ENCODE measurements around the gene APBA2.

APBA2 gene

DNA sequence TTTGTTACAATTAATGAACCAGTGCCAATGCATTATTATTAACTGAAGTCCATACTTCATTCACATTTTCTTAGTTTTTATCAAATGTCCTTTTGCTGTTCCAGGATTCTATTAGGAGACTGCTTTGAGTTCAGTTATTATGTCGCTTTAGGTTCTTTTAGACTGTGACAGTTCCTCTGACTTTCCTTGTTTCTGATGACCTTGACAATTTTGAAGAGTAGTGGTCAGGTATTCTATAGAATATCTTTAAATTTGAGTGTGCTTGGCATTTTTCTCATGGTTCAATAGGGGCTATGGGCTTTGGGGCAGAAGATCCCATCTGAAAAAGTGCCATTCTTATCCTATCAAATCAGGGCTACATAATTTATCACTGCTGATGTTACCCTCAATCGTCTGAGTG, 126.3 kb downstream of the APBA2 start:
- Histone ChIP-seq H3F3A (ENCODE audit: insufficient read depth, low read length) (no peaks in the 10 kb centered on the region), H2AFZ (ENCODE audit: low read length) (no peak overlapping the region), H3K27ac (ENCODE audit: low read length) (no peak overlapping the region), H3K9me3 (replicated peaks; ENCODE audit: insufficient read depth, low read length) (no peaks in the 10 kb centered on the region), H3K4me1 (ENCODE audit: low read length) (no peaks in the 10 kb centered on the region), H3K36me3 (replicated peaks; ENCODE audit: insufficient read depth, low read length) (no peaks in the 10 kb centered on the region), H3K79me2 (ENCODE audit: low read length) (no peaks in the 10 kb centered on the region), H3K9me2 (replicated peaks; ENCODE audit: insufficient read depth, low read length) (no peaks in the 10 kb centered on the region), H3K27me3 (replicated peaks; ENCODE audit: insufficient read depth, low read length) (no peaks in the 10 kb centered on the region), H3K4me3 (ENCODE audit: low read length) (no peak overlapping the region), H4K20me1 (ENCODE audit: insufficient read depth, low read length) (no peaks in the 10 kb centered on the region), H3K4me2 (ENCODE audit: low read depth, low read length) (no peak overlapping the region), H3K9ac (ENCODE audit: low read length) (no peak overlapping the region)
- TF ChIP-seq EZH2 (optimal IDR thresholded peaks at IDR 0.05; ENCODE audit: low read depth, low read length) (no peak), EZH2phosphoT487 (IDR thresholded peaks at IDR 0.05; ENCODE audit: low read length) (no peak)
- TF ChIP-seq, protein P1, sequence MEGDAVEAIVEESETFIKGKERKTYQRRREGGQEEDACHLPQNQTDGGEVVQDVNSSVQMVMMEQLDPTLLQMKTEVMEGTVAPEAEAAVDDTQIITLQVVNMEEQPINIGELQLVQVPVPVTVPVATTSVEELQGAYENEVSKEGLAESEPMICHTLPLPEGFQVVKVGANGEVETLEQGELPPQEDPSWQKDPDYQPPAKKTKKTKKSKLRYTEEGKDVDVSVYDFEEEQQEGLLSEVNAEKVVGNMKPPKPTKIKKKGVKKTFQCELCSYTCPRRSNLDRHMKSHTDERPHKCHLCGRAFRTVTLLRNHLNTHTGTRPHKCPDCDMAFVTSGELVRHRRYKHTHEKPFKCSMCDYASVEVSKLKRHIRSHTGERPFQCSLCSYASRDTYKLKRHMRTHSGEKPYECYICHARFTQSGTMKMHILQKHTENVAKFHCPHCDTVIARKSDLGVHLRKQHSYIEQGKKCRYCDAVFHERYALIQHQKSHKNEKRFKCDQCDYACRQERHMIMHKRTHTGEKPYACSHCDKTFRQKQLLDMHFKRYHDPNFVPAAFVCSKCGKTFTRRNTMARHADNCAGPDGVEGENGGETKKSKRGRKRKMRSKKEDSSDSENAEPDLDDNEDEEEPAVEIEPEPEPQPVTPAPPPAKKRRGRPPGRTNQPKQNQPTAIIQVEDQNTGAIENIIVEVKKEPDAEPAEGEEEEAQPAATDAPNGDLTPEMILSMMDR (IDR thresholded peaks at IDR 0.05; ENCODE audit: low read length): no peak
- no peak for DNase-seq

DNA sequence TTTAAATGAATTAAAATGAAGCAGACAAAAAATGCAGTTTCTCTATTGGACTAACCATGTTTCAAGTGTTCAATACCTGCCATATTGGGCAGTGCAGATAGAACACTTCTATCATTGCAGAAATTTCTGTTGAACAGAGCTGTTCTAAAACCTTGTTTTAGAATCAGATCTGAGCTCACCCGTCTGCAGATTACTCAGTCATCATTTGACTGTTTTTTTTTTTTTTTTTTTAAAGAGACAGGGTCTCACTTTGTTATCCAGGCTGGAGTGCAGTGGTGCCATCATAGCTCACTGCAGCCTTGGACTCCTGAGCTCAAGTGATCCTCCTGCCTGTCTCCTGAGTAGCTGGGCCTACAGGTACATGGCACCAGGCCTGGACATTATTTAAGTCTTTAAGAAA, 128.7 kb downstream of the APBA2 start:
- Histone ChIP-seq H3K4me3 (ENCODE audit: low read length) (no peak overlapping the region), H3K9me3 (replicated peaks; ENCODE audit: insufficient read depth, low read length) (no peaks in the 10 kb centered on the region), H3K4me2 (ENCODE audit: low read depth, low read length) (no peak overlapping the region), H3K27me3 (replicated peaks; ENCODE audit: insufficient read depth, low read length) (no peaks in the 10 kb centered on the region), H3K9me2 (replicated peaks; ENCODE audit: insufficient read depth, low read length) (no peaks in the 10 kb centered on the region), H3F3A (ENCODE audit: insufficient read depth, low read length) (no peaks in the 10 kb centered on the region), H2AFZ (ENCODE audit: low read length) (no peak overlapping the region), H3K27ac (ENCODE audit: low read length) (no peak overlapping the region), H3K9ac (ENCODE audit: low read length) (no peak overlapping the region), H3K4me1 (ENCODE audit: low read length) (no peaks in the 10 kb centered on the region), H4K20me1 (ENCODE audit: insufficient read depth, low read length) (no peaks in the 10 kb centered on the region), H3K36me3 (replicated peaks; ENCODE audit: insufficient read depth, low read length) (no peaks in the 10 kb centered on the region), H3K79me2 (ENCODE audit: low read length) (no peaks in the 10 kb centered on the region)
- TF ChIP-seq, protein P1 (IDR thresholded peaks at IDR 0.05; ENCODE audit: low read length): no peak
- TF ChIP-seq EZH2 (optimal IDR thresholded peaks at IDR 0.05; ENCODE audit: low read depth, low read length): no peak
- TF ChIP-seq EZH2phosphoT487 (IDR thresholded peaks at IDR 0.05; ENCODE audit: low read length): no peak
- DNase-seq: no peak

DNA sequence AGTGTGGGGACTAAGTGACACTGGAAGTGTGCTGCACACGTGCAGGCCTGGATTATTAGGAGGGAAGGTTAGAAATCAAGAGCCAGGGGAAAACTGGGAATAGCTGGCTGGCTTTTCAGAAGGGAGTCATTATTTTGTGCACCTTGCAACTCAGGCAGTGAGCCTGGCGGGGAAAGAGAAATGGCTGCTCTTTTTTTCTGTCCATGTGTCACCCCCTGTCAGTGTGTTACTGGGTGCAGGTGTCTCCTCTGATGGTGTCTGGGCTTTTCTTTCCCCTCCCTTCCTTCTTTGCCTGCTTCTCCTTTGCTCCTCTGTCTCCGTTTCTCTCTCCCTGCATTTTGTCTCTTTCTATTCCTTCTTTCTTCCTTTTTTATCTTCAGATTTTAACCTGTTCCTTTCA, 130.7 kb downstream of the APBA2 start:
- Histone ChIP-seq H3K9me3 (replicated peaks; ENCODE audit: insufficient read depth, low read length) (no peaks in the 10 kb centered on the region), H3K27ac (ENCODE audit: low read length) (no peak overlapping the region), H3K9ac (ENCODE audit: low read length) (no peak overlapping the region), H3K4me1 (ENCODE audit: low read length) (no peaks in the 10 kb centered on the region), H3F3A (ENCODE audit: insufficient read depth, low read length) (no peaks in the 10 kb centered on the region), H2AFZ (ENCODE audit: low read length) (no peak overlapping the region), H3K27me3 (replicated peaks; ENCODE audit: insufficient read depth, low read length) (no peaks in the 10 kb centered on the region), H3K36me3 (replicated peaks; ENCODE audit: insufficient read depth, low read length) (no peaks in the 10 kb centered on the region), H4K20me1 (ENCODE audit: insufficient read depth, low read length) (no peaks in the 10 kb centered on the region), H3K79me2 (ENCODE audit: low read length) (no peaks in the 10 kb centered on the region), H3K9me2 (replicated peaks; ENCODE audit: insufficient read depth, low read length) (no peaks in the 10 kb centered on the region), H3K4me2 (ENCODE audit: low read depth, low read length) (no peak overlapping the region), H3K4me3 (ENCODE audit: low read length) (no peak overlapping the region)
- DNase-seq: no peak
- TF ChIP-seq, protein P1 (IDR thresholded peaks at IDR 0.05; ENCODE audit: low read length): no peak
- no peak for TF ChIP-seq EZH2phosphoT487 (IDR thresholded peaks at IDR 0.05; ENCODE audit: low read length)
- TF ChIP-seq EZH2 (optimal IDR thresholded peaks at IDR 0.05; ENCODE audit: low read depth, low read length): no peak

Measured in MM.1S (cell line).